CD4-positive, alpha-beta T cell treated with Interleukin-4 for 4 hours (primary cell): ENCODE data around the gene NPIPB4.
A peak's percentile ranks its signal among the peaks of the same experiment; 100 is the strongest.
"Not testable (repeated sequence)": the region's sequence is repeated elsewhere in the genome, so short reads cannot be mapped to it uniquely, and the experiment has no call there.

Source experiments
- DNase-seq: peaks from one replicate; pipeline ENCODE4 v3.0.0-alpha.2; 2020

NPIPB4 gene

GRCh38 chr16:21857656-21858055 is at the start of gene NPIPB4:
NPIPB4 (minus strand) TSS chr16:21857756; CDS start chr16:21857378, 378 bp downstream.
- DNase-seq, result not testable (repeated sequence)

GRCh38 chr16:21898998-21899397 is 41.4 kb upstream of the NPIPB4 start:
- not testable (repeated sequence) for DNase-seq

- peak; percentile 39 for DNase-seq
Measured at GRCh38 chr16:21881988-21882387, 24.4 kb upstream of the NPIPB4 start.

GRCh38 chr16:21837186-21837585 is 20.4 kb downstream of the NPIPB4 start:
- DNase-seq, result not testable (repeated sequence)

GRCh38 chr16:21836334-21836733 is 21.2 kb downstream of the NPIPB4 start:
- DNase-seq, result not testable (repeated sequence)

GRCh38 chr16:21835747-21836146 is 21.8 kb downstream of the NPIPB4 start:
- DNase-seq, result not testable (repeated sequence)

- not testable (repeated sequence) for DNase-seq
Measured at GRCh38 chr16:21834211-21834610, 23.3 kb downstream of the NPIPB4 start.

GRCh38 chr16:21829929-21830328 is 27.6 kb downstream of the NPIPB4 start:
- not testable (repeated sequence) for DNase-seq

GRCh38 chr16:21826067-21826706 is 31.4 kb downstream of the NPIPB4 start:
- not testable (repeated sequence) for DNase-seq

GRCh38 chr16:21825526-21825925 is 32.0 kb downstream of the NPIPB4 start:
- not testable (repeated sequence) for DNase-seq

- DNase-seq, result not testable (repeated sequence)
Measured at GRCh38 chr16:21823258-21823657, 34.3 kb downstream of the NPIPB4 start.

GRCh38 chr16:21820908-21821465 is 36.6 kb downstream of the NPIPB4 start:
- DNase-seq, result not testable (repeated sequence)

GRCh38 chr16:21820028-21820907 is 37.3 kb downstream of the NPIPB4 start:
- DNase-seq, result peak; percentile 63

GRCh38 chr16:21819617-21820016 is 37.9 kb downstream of the NPIPB4 start:
- not testable (repeated sequence) for DNase-seq

GRCh38 chr16:21817012-21817411 is 40.5 kb downstream of the NPIPB4 start:
- not testable (repeated sequence) for DNase-seq

GRCh38 chr16:21815694-21816093 is 41.9 kb downstream of the NPIPB4 start:
- DNase-seq, result not testable (repeated sequence)

- DNase-seq, result not testable (repeated sequence)
Measured at GRCh38 chr16:21802375-21802663, 55.2 kb downstream of the NPIPB4 start.

GRCh38 chr16:21801538-21802374 is 55.8 kb downstream of the NPIPB4 start:
- DNase-seq, result peak; percentile 40

GRCh38 chr16:21798601-21799000 is 59.0 kb downstream of the NPIPB4 start:
- not testable (repeated sequence) for DNase-seq

- DNase-seq, result not testable (repeated sequence)
Measured at GRCh38 chr16:21793310-21793709, 64.2 kb downstream of the NPIPB4 start.

GRCh38 chr16:21790506-21790905 is 67.0 kb downstream of the NPIPB4 start:
- not testable (repeated sequence) for DNase-seq
